Natural killer cell (primary cell): Measurements from ENCODE around the gene P3H2. TPM values are rescaled to one million over a fixed set of nuclear protein-coding genes. Genes with fewer than 3 reads are reported as not detected.

Source experiments
- ATAC-seq, 3 donors: fragments of 150-1000 bp in 2 of 3; fragments of 200-7000 bp in 1 of 3; cut with Tn5 transposase; 1 replicate in 1 of 3; 2 replicates in 2 of 3; pipeline ENCODE4 v1.10.0; 2021; ENCODE audit warnings: mild to moderate bottlenecking in 2 of 3, moderate library complexity in 2 of 3
- DNase-seq, 2 donors: peaks; one replicate each; pipeline versions ENCODE4 v3.0.0 to v3.0.0-alpha.2; 2013 to 2021; ENCODE audit warnings: mixed read lengths in 1 of 2
- H3K27ac ChIP-seq: one replicate; pipeline ENCODE4 v1.5.1; 2013; ENCODE audit warnings: mild to moderate bottlenecking, low read length
- H3K27me3 ChIP-seq: one replicate; pipeline ENCODE4 v1.6.1; 2013; ENCODE audit warnings: low read length; ENCODE audit not compliant: control insufficient read depth, insufficient read depth
- H3K36me3 ChIP-seq: one replicate; pipeline ENCODE4 v1.6.1; 2013; ENCODE audit warnings: low read length; ENCODE audit not compliant: control insufficient read depth, insufficient read depth
- H3K4me1 ChIP-seq: one replicate; pipeline ENCODE4 v1.6.1; 2013; ENCODE audit warnings: low read length; ENCODE audit not compliant: control insufficient read depth, insufficient read depth
- H3K4me3 ChIP-seq: one replicate; pipeline ENCODE4 v1.5.1; 2013; ENCODE audit warnings: low read length
- H3K9me3 ChIP-seq: one replicate; pipeline ENCODE4 v1.6.1; 2013; ENCODE audit warnings: low read length; ENCODE audit not compliant: control insufficient read depth, insufficient read depth
- H3K27ac Mint-ChIP-seq, 2 donors: one replicate each; pipeline ENCODE4 v1.8.0; 2022; ENCODE audit warnings: mild to moderate bottlenecking in 2 of 2, mixed read lengths in 2 of 2, moderate library complexity in 1 of 2
- H3K27me3 Mint-ChIP-seq, 2 donors: one replicate each; pipeline ENCODE4 v1.8.0; 2022; ENCODE audit warnings: low read depth in 2 of 2, mixed read lengths in 2 of 2
- H3K36me3 Mint-ChIP-seq: one replicate; pipeline ENCODE4 v1.8.0; 2022; ENCODE audit warnings: mixed read lengths
- H3K4me1 Mint-ChIP-seq, 2 donors: one replicate each; pipeline ENCODE4 v1.8.0; 2022; ENCODE audit warnings: mixed read lengths in 2 of 2
- H3K4me3 Mint-ChIP-seq: one replicate; pipeline ENCODE4 v1.8.0; 2022; ENCODE audit warnings: mild to moderate bottlenecking, moderate library complexity, mixed read lengths
- H3K9me3 Mint-ChIP-seq, 2 donors: one replicate each; pipeline ENCODE4 v1.8.0; 2022; ENCODE audit warnings: mixed read lengths in 2 of 2
- WGBS: methylation state at CpG from one replicate; pipeline ENCODE4 v1.1.7; 2013; ENCODE audit warnings: missing lambda C conversion rate; ENCODE audit not compliant: insufficient coverage; 5-methylcytosine and 5-hydroxymethylcytosine counted together
- intact Hi-C: fragments of 100-400 bp; cut with micrococcal nuclease; formaldehyde crosslinking; loops from one replicate; pipeline ENCODE4 v1.14.2; 2022
- total RNA-seq, 4 donors: library from RNA; stranded (reverse); fragments of 120-200 nt in 1 of 4; gene quantifications; one replicate each; pipeline versions ENCODE4 v1.2.3 to v1.2.4, GENCODE V29; 2013 to 2022
- TF ChIP-seq, protein P1 (sequence below): fragments of 200-600 bp; IDR thresholded peaks from one replicate; pipeline ENCODE4 v1.8.0; 2022; ENCODE audit warnings: antibody characterized with exemption

The P3H2 gene
- total RNA-seq, 3 donors from 2014 or later (not counting 1 experiment from before 2014, with no cell fraction given), result 0.43 to 1.0 (median 0.64) TPM

DNA sequence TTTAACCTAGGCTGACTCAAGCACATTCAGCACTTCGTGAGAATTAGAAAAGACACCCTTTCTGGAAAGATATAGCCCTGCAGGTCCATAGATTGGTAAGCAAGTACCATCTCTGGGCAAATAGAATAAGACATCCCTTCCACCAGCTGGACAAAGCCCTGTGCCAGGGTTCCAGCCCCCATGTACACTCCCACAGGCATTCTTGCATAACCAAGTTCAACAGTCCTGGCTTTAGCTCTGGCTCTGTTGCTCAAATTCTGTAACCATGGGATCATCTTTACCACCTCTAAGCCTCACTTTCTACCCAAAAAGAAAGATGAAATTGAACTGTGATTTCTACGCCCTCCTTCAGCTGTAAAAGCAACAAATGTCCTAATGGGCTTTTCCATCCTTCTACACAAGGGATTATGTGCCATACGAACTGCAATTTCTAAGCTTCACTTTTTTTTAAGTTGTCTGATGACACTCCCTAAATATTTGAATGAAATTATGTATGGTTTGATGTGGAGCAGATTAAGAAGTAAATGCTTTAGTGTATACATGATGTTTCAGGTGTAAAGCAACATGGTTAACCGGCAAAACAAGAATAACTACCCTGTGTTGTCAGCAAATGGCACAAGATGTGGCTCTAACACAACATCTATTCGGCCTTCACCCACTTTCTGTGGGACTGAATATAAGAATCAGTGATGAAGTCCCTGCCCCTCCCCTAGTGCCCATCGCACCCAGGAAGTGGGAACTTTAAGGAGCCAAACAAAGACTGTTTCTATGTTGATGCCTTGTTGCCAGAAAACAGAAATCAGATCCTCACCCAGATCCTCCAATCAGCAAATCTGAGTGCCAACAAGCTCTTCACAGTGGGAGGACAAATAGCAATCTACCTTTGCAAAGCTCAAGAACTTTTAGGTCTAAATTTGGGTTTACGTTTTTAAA is 165.7 kb downstream of the P3H2 start:
- H3K9me3 ChIP-seq, result no peaks in the 10 kb centered on the region
- no peak overlapping the region for H3K4me3 Mint-ChIP-seq
- H3K9me3 Mint-ChIP-seq, result no peaks in the 10 kb centered on the region
- H3K4me1 ChIP-seq, result no peaks in the 10 kb centered on the region
- H3K36me3 Mint-ChIP-seq, result no peaks in the 10 kb centered on the region
- H3K4me3 ChIP-seq, result no peak overlapping the region
- TF ChIP-seq, protein P1, sequence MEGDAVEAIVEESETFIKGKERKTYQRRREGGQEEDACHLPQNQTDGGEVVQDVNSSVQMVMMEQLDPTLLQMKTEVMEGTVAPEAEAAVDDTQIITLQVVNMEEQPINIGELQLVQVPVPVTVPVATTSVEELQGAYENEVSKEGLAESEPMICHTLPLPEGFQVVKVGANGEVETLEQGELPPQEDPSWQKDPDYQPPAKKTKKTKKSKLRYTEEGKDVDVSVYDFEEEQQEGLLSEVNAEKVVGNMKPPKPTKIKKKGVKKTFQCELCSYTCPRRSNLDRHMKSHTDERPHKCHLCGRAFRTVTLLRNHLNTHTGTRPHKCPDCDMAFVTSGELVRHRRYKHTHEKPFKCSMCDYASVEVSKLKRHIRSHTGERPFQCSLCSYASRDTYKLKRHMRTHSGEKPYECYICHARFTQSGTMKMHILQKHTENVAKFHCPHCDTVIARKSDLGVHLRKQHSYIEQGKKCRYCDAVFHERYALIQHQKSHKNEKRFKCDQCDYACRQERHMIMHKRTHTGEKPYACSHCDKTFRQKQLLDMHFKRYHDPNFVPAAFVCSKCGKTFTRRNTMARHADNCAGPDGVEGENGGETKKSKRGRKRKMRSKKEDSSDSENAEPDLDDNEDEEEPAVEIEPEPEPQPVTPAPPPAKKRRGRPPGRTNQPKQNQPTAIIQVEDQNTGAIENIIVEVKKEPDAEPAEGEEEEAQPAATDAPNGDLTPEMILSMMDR, result no peak
- H3K36me3 ChIP-seq, result no peaks in the 10 kb centered on the region
- peaks cover 0 to 4% of the 10 kb centered on the region in 2 donors for H3K27me3 Mint-ChIP-seq
- ATAC-seq, result no peak
- intact Hi-C loops, result no loop called here
- no peaks in the 10 kb centered on the region for H3K27me3 ChIP-seq
- H3K27ac ChIP-seq, result no peak overlapping the region
- DNase-seq, result no peak
- WGBS, result 86% methylated on average over 7 of the region's 7 CpGs
- H3K4me1 Mint-ChIP-seq, result no peaks in the 10 kb centered on the region
- H3K27ac Mint-ChIP-seq, result no peak overlapping the region

DNA sequence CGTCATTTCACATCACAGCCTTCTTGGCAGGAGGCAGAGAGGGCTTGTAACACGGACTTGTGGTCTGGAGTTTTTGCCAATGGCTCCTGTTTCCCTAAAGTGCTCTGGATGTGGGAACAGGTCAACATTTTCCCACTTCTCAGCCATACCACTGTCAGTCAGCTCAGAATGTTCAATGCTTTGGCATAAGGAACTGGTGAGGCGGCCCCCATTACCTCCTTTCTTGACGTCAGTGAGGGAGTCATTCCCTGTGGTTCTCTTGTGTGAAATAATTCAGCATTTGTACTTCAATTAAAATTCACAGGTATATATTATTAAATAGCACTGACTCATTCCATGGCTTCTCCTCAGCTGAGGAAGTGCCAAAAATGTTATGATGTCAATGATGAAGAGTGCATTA is 167.1 kb downstream of the P3H2 start:
- H3K27ac ChIP-seq, result no peak overlapping the region
- H3K9me3 ChIP-seq, result no peaks in the 10 kb centered on the region
- Mint-ChIP-seq H3K27me3 (peaks cover 0 to 4% of the 10 kb centered on the region in 2 donors), H3K4me1 (no peaks in the 10 kb centered on the region), H3K36me3 (no peaks in the 10 kb centered on the region), H3K27ac (no peak overlapping the region), H3K4me3 (no peak overlapping the region), H3K9me3 (no peaks in the 10 kb centered on the region)
- no peak overlapping the region for H3K4me3 ChIP-seq
- intact Hi-C loops, result no loop called here
- 77% methylated on average over 4 of the region's 4 CpGs for WGBS
- DNase-seq (no peak), ATAC-seq (no peak)
- H3K36me3 ChIP-seq, result no peaks in the 10 kb centered on the region
- H3K27me3 ChIP-seq, result no peaks in the 10 kb centered on the region
- TF ChIP-seq, protein P1, result no peak
- no peaks in the 10 kb centered on the region for H3K4me1 ChIP-seq

DNA sequence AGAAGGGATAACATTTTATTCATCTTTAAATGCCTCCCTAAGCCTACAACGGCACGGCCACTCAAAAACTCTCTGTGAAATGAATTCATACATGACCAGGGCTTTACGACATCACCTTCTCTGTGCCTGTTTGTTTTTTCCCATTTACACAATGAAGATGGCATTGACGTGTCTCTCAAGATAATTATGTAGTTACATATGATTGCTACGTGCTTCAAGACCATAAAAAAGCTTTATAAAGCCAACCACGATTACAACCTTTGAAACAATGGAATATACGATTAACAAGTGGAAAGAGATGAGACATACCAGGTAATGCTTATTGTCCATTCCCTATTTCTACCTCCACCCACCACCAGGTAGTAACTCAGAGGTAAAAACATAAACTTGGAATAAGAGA is 168.4 kb downstream of the P3H2 start:
- no peaks in the 10 kb centered on the region for H3K36me3 Mint-ChIP-seq
- H3K9me3 Mint-ChIP-seq, result no peaks in the 10 kb centered on the region
- H3K9me3 ChIP-seq, result no peaks in the 10 kb centered on the region
- H3K4me1 Mint-ChIP-seq, result no peaks in the 10 kb centered on the region
- no peaks in the 10 kb centered on the region for H3K4me1 ChIP-seq
- H3K27me3 ChIP-seq, result no peaks in the 10 kb centered on the region
- H3K4me3 Mint-ChIP-seq, result no peak overlapping the region
- H3K27ac ChIP-seq, result no peak overlapping the region
- H3K27me3 Mint-ChIP-seq, result peaks cover 0 to 4% of the 10 kb centered on the region in 2 donors
- TF ChIP-seq, protein P1, result no peak
- no peak overlapping the region for H3K4me3 ChIP-seq
- H3K36me3 ChIP-seq, result no peaks in the 10 kb centered on the region
- DNase-seq, result no peak
- ATAC-seq, result no peak
- intact Hi-C loops, result no loop called here
- 90% methylated on average over 5 of the region's 7 CpGs for WGBS
- H3K27ac Mint-ChIP-seq, result no peak overlapping the region
